ENCODE measurements around the gene PRKCQ.

DNA sequence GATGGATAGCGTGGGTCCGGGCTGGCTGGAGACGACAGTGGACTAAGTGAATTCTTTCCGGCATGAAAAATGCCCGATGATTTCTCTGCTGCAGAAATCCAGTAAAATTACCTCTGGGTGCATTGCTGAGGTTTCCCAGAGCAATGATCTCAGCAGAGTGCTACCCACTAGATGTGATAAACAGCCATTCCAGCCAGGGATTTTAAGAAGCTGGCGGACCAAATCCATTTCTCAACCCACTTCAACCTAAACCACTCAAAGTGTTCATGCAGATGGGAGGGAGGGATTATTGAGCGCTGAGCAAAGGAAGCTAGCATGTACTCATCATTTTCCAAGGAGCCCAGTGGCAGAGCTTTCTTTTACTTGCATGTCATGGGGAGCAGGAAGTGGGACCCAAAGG is 116.7 kb downstream of the PRKCQ start:
- TF ChIP-seq POLR2A (IDR thresholded peaks at IDR 0.05; ENCODE audit: low read length): no peak
- no peak for TF ChIP-seq GATA1 (IDR thresholded peaks at IDR 0.05; ENCODE audit: low read depth, low read length)

All from erythroblast (primary cell).